ENCODE data around the gene CELA3B.

GRCh38 chr1:22001409-22001808 is 24.6 kb downstream of the CELA3B start, which contains the start of gene CELA3A:
- TF ChIP-seq CTCF (IDR thresholded peaks at IDR 0.05; ENCODE audit: low read length) = no peak
- no peak for TF ChIP-seq EZH2 (optimal IDR thresholded peaks at IDR 0.05; ENCODE audit: low read depth, low read length)
